Stimulated activated memory B cell treated with anti-CD40 and anti-IgM and Interleukin-4, amounts not matched to agents 10 μg/mL and 1 μg/mL and 100 μg/mL, for 72 hours (primary cell): ENCODE measurements around the gene MYO5B.

Source experiments
- ATAC-seq: fragments of 150-1000 bp; cut with Tn5 transposase; 2 replicates; pipeline ENCODE4 v1.10.0; 2021
- H3K27ac Mint-ChIP-seq: one replicate; pipeline ENCODE4 v1.8.0; 2022; ENCODE audit warnings: mild to moderate bottlenecking, mixed read lengths
- H3K27me3 Mint-ChIP-seq: one replicate; pipeline ENCODE4 v1.8.0; 2022; ENCODE audit warnings: mixed read lengths
- H3K36me3 Mint-ChIP-seq: one replicate; pipeline ENCODE4 v1.8.0; 2022; ENCODE audit warnings: mixed read lengths
- H3K4me1 Mint-ChIP-seq: one replicate; pipeline ENCODE4 v1.8.0; 2022; ENCODE audit warnings: mixed read lengths
- H3K4me3 Mint-ChIP-seq: one replicate; pipeline ENCODE4 v1.8.0; 2022; ENCODE audit warnings: mild to moderate bottlenecking, moderate library complexity, mixed read lengths
- H3K9me3 Mint-ChIP-seq: one replicate; pipeline ENCODE4 v1.8.0; 2022; ENCODE audit warnings: mixed read lengths

The MYO5B gene

GRCh38 chr18:50143886-50144285, 51.1 kb downstream of the MYO5B start:
- ATAC-seq = no peak
- H3K27me3 Mint-ChIP-seq = peaks cover 38% of the 10 kb centered on the region

GRCh38 chr18:50143294-50143693, 51.7 kb downstream of the MYO5B start:
- Mint-ChIP-seq H3K4me1 (peaks cover 7% of the 10 kb centered on the region), H3K27me3 (peaks cover 44% of the 10 kb centered on the region), H3K36me3 (no peaks in the 10 kb centered on the region), H3K27ac (no peak overlapping the region), H3K9me3 (peaks cover 2% of the 10 kb centered on the region), H3K4me3 (no peak overlapping the region)
- no peak for ATAC-seq

More at GRCh38 chr18:50143886-50144285, 51.1 kb downstream of the MYO5B start:
- Mint-ChIP-seq H3K4me1 (peaks cover 1% of the 10 kb centered on the region), H3K9me3 (peaks cover 2% of the 10 kb centered on the region), H3K36me3 (no peaks in the 10 kb centered on the region), H3K27ac (no peak overlapping the region), H3K4me3 (no peak overlapping the region)

- no peak for ATAC-seq
Observed at GRCh38 chr18:50142441-50143120, 52.4 kb downstream of the MYO5B start.

GRCh38 chr18:50138181-50139064, 56.5 kb downstream of the MYO5B start:
- ATAC-seq = no peak
- H3K4me3 Mint-ChIP-seq = no peak overlapping the region
- H3K4me1 Mint-ChIP-seq = peaks cover 12% of the 10 kb centered on the region
- peaks cover 63% of the 10 kb centered on the region for H3K27me3 Mint-ChIP-seq
- H3K27ac Mint-ChIP-seq = no peak overlapping the region
- peaks cover 4% of the 10 kb centered on the region for H3K9me3 Mint-ChIP-seq
- no peaks in the 10 kb centered on the region for H3K36me3 Mint-ChIP-seq

More at GRCh38 chr18:50142441-50143120, 52.4 kb downstream of the MYO5B start:
- H3K27me3 Mint-ChIP-seq = peaks cover 47% of the 10 kb centered on the region
- H3K4me3 Mint-ChIP-seq = no peak overlapping the region
- no peaks in the 10 kb centered on the region for H3K36me3 Mint-ChIP-seq
- peaks cover 5% of the 10 kb centered on the region for H3K9me3 Mint-ChIP-seq
- peaks cover 12% of the 10 kb centered on the region for H3K4me1 Mint-ChIP-seq
- H3K27ac Mint-ChIP-seq = no peak overlapping the region

GRCh38 chr18:50135903-50136302, 59.0 kb downstream of the MYO5B start:
- ATAC-seq = no peak
- Mint-ChIP-seq H3K27me3 (peaks cover 68% of the 10 kb centered on the region), H3K36me3 (no peaks in the 10 kb centered on the region), H3K27ac (no peak overlapping the region), H3K9me3 (peaks cover 4% of the 10 kb centered on the region), H3K4me1 (peaks cover 21% of the 10 kb centered on the region), H3K4me3 (no peak overlapping the region)

- Mint-ChIP-seq H3K36me3 (no peaks in the 10 kb centered on the region), H3K9me3 (peaks cover 4% of the 10 kb centered on the region), H3K4me1 (peaks cover 16% of the 10 kb centered on the region), H3K27me3 (peaks cover 63% of the 10 kb centered on the region), H3K27ac (no peak overlapping the region), H3K4me3 (no peak overlapping the region)
- ATAC-seq = no peak
Observed at GRCh38 chr18:50133526-50133925, 61.4 kb downstream of the MYO5B start.

- H3K9me3 Mint-ChIP-seq = no peaks in the 10 kb centered on the region
- peaks cover 9% of the 10 kb centered on the region for H3K4me1 Mint-ChIP-seq
- peak; percentile 82 for ATAC-seq
- no peaks in the 10 kb centered on the region for H3K36me3 Mint-ChIP-seq
- H3K4me3 Mint-ChIP-seq = no peak overlapping the region
- peaks cover 63% of the 10 kb centered on the region for H3K27me3 Mint-ChIP-seq
- no peak overlapping the region for H3K27ac Mint-ChIP-seq
Observed at GRCh38 chr18:50131591-50131990, 63.4 kb downstream of the MYO5B start.

GRCh38 chr18:50128506-50129271, 66.3 kb downstream of the MYO5B start:
- peaks cover 9% of the 10 kb centered on the region for H3K4me1 Mint-ChIP-seq
- no peak overlapping the region for H3K27ac Mint-ChIP-seq
- peaks cover 54% of the 10 kb centered on the region for H3K27me3 Mint-ChIP-seq
- H3K9me3 Mint-ChIP-seq = no peaks in the 10 kb centered on the region
- no peaks in the 10 kb centered on the region for H3K36me3 Mint-ChIP-seq
- H3K4me3 Mint-ChIP-seq = no peak overlapping the region
- no peak for ATAC-seq

GRCh38 chr18:50127516-50128210, 67.3 kb downstream of the MYO5B start:
- Mint-ChIP-seq H3K4me3 (no peak overlapping the region), H3K27ac (no peak overlapping the region), H3K36me3 (no peaks in the 10 kb centered on the region), H3K27me3 (peaks cover 48% of the 10 kb centered on the region), H3K4me1 (peaks cover 9% of the 10 kb centered on the region), H3K9me3 (no peaks in the 10 kb centered on the region)
- no peak for ATAC-seq

GRCh38 chr18:50126471-50126870, 68.5 kb downstream of the MYO5B start:
- Mint-ChIP-seq H3K4me3 (no peak overlapping the region), H3K27me3 (peaks cover 50% of the 10 kb centered on the region), H3K27ac (no peak overlapping the region), H3K4me1 (peaks cover under 1% of the 10 kb centered on the region), H3K36me3 (no peaks in the 10 kb centered on the region), H3K9me3 (no peaks in the 10 kb centered on the region)
- no peak for ATAC-seq

- Mint-ChIP-seq H3K4me3 (no peak overlapping the region), H3K9me3 (no peaks in the 10 kb centered on the region), H3K27ac (no peak overlapping the region), H3K36me3 (no peaks in the 10 kb centered on the region), H3K4me1 (no peaks in the 10 kb centered on the region), H3K27me3 (peaks cover 59% of the 10 kb centered on the region)
- no peak for ATAC-seq
Observed at GRCh38 chr18:50125456-50125855, 69.5 kb downstream of the MYO5B start.

- no peak for ATAC-seq
- Mint-ChIP-seq H3K27ac (no peak overlapping the region), H3K4me3 (no peak overlapping the region), H3K27me3 (peaks cover 25% of the 10 kb centered on the region), H3K9me3 (no peaks in the 10 kb centered on the region), H3K36me3 (no peaks in the 10 kb centered on the region), H3K4me1 (no peaks in the 10 kb centered on the region)
Observed at GRCh38 chr18:50119296-50119695, 75.7 kb downstream of the MYO5B start.

- ATAC-seq = no peak
- H3K27ac Mint-ChIP-seq = no peak overlapping the region
Observed at GRCh38 chr18:50117863-50118262, 77.1 kb downstream of the MYO5B start.

GRCh38 chr18:50115095-50115494, 79.9 kb downstream of the MYO5B start:
- Mint-ChIP-seq H3K36me3 (no peaks in the 10 kb centered on the region), H3K4me3 (no peak overlapping the region), H3K27me3 (peaks cover 5% of the 10 kb centered on the region), H3K9me3 (no peaks in the 10 kb centered on the region), H3K4me1 (no peaks in the 10 kb centered on the region), H3K27ac (no peak overlapping the region)
- ATAC-seq = no peak

More at GRCh38 chr18:50117863-50118262, 77.1 kb downstream of the MYO5B start:
- H3K27me3 Mint-ChIP-seq = peaks cover 23% of the 10 kb centered on the region
- H3K9me3 Mint-ChIP-seq = no peaks in the 10 kb centered on the region
- no peak overlapping the region for H3K4me3 Mint-ChIP-seq
- H3K4me1 Mint-ChIP-seq = no peaks in the 10 kb centered on the region
- H3K36me3 Mint-ChIP-seq = no peaks in the 10 kb centered on the region

- ATAC-seq = no peak
- Mint-ChIP-seq H3K27me3 (peaks cover 10% of the 10 kb centered on the region), H3K36me3 (no peaks in the 10 kb centered on the region), H3K9me3 (no peaks in the 10 kb centered on the region), H3K4me1 (no peaks in the 10 kb centered on the region), H3K4me3 (no peak overlapping the region), H3K27ac (no peak overlapping the region)
Observed at GRCh38 chr18:50114448-50114847, 80.5 kb downstream of the MYO5B start.
